Panc1 (cell line): ENCODE data around the gene MXRA8.

ENCODE experiments used
- CTCF ChIP-seq: fragments of 450-650 bp; IDR thresholded peaks from 2 replicates; pipeline ENCODE4 v1.5.1; 2017; ENCODE audit warnings: mild to moderate bottlenecking
- POLR2AphosphoS5 ChIP-seq: IDR thresholded peaks from 2 replicates; pipeline ENCODE4 v1.6.1; 2012; ENCODE audit warnings: mild to moderate bottlenecking, low read depth, low read length, moderate library complexity
- REST ChIP-seq, 2 experiments: IDR thresholded peaks; 2 replicates each; pipeline ENCODE4 v1.6.1; 2011 to 2012; ENCODE audit warnings: low read depth in 2 of 2, control low read depth in 1 of 2, low read length in 1 of 2, mild to moderate bottlenecking in 1 of 2, moderate library complexity in 1 of 2; ENCODE audit not compliant: insufficient read depth in 1 of 2
- SIN3A ChIP-seq: IDR thresholded peaks from 2 replicates; pipeline ENCODE4 v1.6.1; 2012; ENCODE audit warnings: low read depth, mild to moderate bottlenecking, low read length, moderate library complexity, borderline replicate concordance; ENCODE audit not compliant: insufficient read depth

GRCh38 chr1:1364266-1364665 is 5.9 kb upstream of the MXRA8 start:
- TF ChIP-seq CTCF (no peak), POLR2AphosphoS5 (no peak), REST (IDR thresholded peaks at IDR 0.05; ENCODE audit: insufficient read depth in 1 of 2, low read depth in 2 of 2, low read length in 1 of 2) (no peak), SIN3A (no peak)
